Measurements from ENCODE around the gene EIF2A.

- TF ChIP-seq CTCF (IDR thresholded peaks at IDR 0.05; ENCODE audit: poor library complexity) (no peak), EZH2phosphoT487 (IDR thresholded peaks at IDR 0.05; ENCODE audit: low read depth, severe bottlenecking, unreplicated experiment) (no peak)
Measured at GRCh38 chr3:150523538-150523937, 23.0 kb upstream of the EIF2A start.

Measured in hepatocyte (in vitro differentiated cells).